ENCODE measurements around the gene EBLN1. TPM values are rescaled to one million over a fixed set of nuclear protein-coding genes. Genes with fewer than 3 reads are reported as not detected.

Gene EBLN1
- total and polyA plus RNA-seq, 2 donors from 2014 or later: not detected

Other genes starting within 250 kb of the EBLN1 start
- gene DNAJC1, start 214.3 kb downstream of the EBLN1 start, total RNA-seq: 33.4 TPM
- gene DNAJC1, start 214.3 kb downstream of the EBLN1 start, polyA plus RNA-seq (ENCODE audit: insufficient read depth, low read depth, low replicate concordance): 34.8 TPM
- gene COMMD3, start 98.4 kb upstream of the EBLN1 start, total RNA-seq: 46.2 TPM
- 72.8 TPM for gene COMMD3, start 98.4 kb upstream of the EBLN1 start, polyA plus RNA-seq (ENCODE audit: insufficient read depth, low read depth, low replicate concordance)
- 49.0 TPM for gene BMI1, start 103.1 kb upstream of the EBLN1 start, total RNA-seq
- gene BMI1, start 103.1 kb upstream of the EBLN1 start, polyA plus RNA-seq (ENCODE audit: insufficient read depth, low read depth, low replicate concordance): 18.7 TPM
- gene SPAG6, start 127.5 kb upstream of the EBLN1 start, total RNA-seq: 8.4 TPM
- 0.30 TPM for gene SPAG6, start 127.5 kb upstream of the EBLN1 start, polyA plus RNA-seq (ENCODE audit: insufficient read depth, low read depth, low replicate concordance)